NT2/D1 (cell line): Measurements from ENCODE around the gene ZFP36L1.

Experiments
- DNase-seq: peaks from one replicate; pipeline ENCODE4 v3.0.0-alpha.2; 2011; ENCODE audit warnings: low read depth, low spot score
- H3K27me3 ChIP-seq: 2 replicates; pipeline ENCODE4 v1.6.0; 2011; ENCODE audit warnings: mild to moderate bottlenecking; ENCODE audit not compliant: insufficient read length, insufficient read depth
- H3K36me3 ChIP-seq: 2 replicates; pipeline ENCODE4 v1.6.1; 2011; ENCODE audit warnings: mild to moderate bottlenecking, low read length, mixed read lengths; ENCODE audit not compliant: insufficient read depth, insufficient read length
- H3K4me1 ChIP-seq: 2 replicates; pipeline ENCODE4 v1.5.1; 2011; ENCODE audit not compliant: insufficient read depth, insufficient read length
- H3K4me3 ChIP-seq: 2 replicates; pipeline ENCODE4 v1.5.1; 2011; ENCODE audit warnings: low read depth; ENCODE audit not compliant: insufficient read length
- H3K9ac ChIP-seq: 2 replicates; pipeline ENCODE4 v1.6.0; 2011; ENCODE audit warnings: low read depth; ENCODE audit not compliant: insufficient read length
- H3K9me3 ChIP-seq: 2 replicates; pipeline ENCODE4 v1.5.1; 2011; ENCODE audit warnings: mild to moderate bottlenecking, low read length; ENCODE audit not compliant: insufficient read depth
- SUZ12 ChIP-seq: IDR thresholded peaks from 2 replicates; pipeline ENCODE4 v1.6.1; 2011; ENCODE audit not compliant: insufficient read length, insufficient read depth; ENCODE audit errors: extremely low read depth
- YY1 ChIP-seq: IDR thresholded peaks from 2 replicates; pipeline ENCODE4 v1.6.1; 2011; ENCODE audit not compliant: insufficient read length, insufficient read depth
- ZNF274 ChIP-seq: IDR thresholded peaks from 2 replicates; pipeline ENCODE4 v1.6.1; 2011; ENCODE audit warnings: mild to moderate bottlenecking, low read depth, low read length

The ZFP36L1 gene

DNA sequence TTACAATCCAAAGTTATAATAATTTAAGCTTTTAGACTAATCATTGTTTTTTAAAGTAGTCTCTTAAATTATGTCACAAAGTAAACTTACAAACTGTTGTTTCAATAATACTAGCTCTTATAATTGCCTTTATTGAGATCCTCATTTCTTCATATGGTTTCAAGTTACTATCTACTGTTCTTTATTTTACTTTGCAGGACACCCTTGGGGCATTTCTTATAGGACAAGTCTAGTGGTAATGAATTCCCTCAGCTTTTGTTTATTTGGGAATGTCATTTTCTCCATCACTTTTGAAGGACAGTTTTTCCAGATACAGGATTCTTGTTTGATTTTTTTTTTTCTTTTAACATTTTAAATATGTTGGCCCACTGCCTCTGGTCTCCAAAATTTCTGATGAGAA lies 8.1 kb upstream of the ZFP36L1 start:
- no peak for TF ChIP-seq YY1
- TF ChIP-seq SUZ12, result no peak
- TF ChIP-seq ZNF274, result no peak
- DNase-seq, result no peak
- H3K9ac ChIP-seq, result no peak overlapping the region
- peaks cover 28% of the 10 kb centered on the region for H3K9me3 ChIP-seq
- H3K4me1 ChIP-seq, result peaks cover 3% of the 10 kb centered on the region
- H3K27me3 ChIP-seq, result no peaks in the 10 kb centered on the region
- no peaks in the 10 kb centered on the region for H3K36me3 ChIP-seq
- H3K4me3 ChIP-seq, result no peak overlapping the region

DNA sequence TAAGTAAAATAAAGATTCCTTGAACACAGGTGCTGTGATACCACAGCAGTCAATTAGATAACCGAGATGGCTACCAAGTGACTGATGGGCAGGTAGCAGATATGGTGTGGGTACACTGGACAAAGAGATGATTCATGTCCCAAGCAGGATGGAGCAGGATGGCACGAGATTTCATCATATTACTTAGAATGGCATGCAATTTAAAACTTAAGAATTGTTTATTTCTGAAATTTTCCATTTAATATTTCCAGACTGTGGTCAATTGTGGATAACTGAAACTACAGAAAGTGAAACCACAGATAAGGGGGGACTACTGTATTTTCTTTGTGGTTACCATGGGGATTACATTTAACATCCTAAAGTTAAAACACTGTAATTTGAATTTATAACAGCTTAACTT lies 7.5 kb upstream of the ZFP36L1 start:
- no peak for DNase-seq
- Histone ChIP-seq H3K36me3 (no peaks in the 10 kb centered on the region), H3K27me3 (no peaks in the 10 kb centered on the region), H3K4me3 (no peak overlapping the region), H3K9me3 (peaks cover 28% of the 10 kb centered on the region), H3K9ac (no peak overlapping the region), H3K4me1 (peaks cover 3% of the 10 kb centered on the region)
- no peak for TF ChIP-seq ZNF274
- TF ChIP-seq SUZ12, result no peak
- TF ChIP-seq YY1, result no peak

- Histone ChIP-seq H3K36me3 (no peaks in the 10 kb centered on the region), H3K27me3 (no peaks in the 10 kb centered on the region), H3K9me3 (peaks cover 18% of the 10 kb centered on the region; the same call in 1 of the 2 replicates), H3K4me1 (peaks cover 3% of the 10 kb centered on the region), H3K9ac (no peak overlapping the region), H3K4me3 (no peak overlapping the region)
- no peak for DNase-seq
- TF ChIP-seq ZNF274 (no peak), SUZ12 (no peak), YY1 (no peak)
These were observed 5.8 kb upstream of the ZFP36L1 start for GRCh38 chr14:68798621-68799020.

DNA sequence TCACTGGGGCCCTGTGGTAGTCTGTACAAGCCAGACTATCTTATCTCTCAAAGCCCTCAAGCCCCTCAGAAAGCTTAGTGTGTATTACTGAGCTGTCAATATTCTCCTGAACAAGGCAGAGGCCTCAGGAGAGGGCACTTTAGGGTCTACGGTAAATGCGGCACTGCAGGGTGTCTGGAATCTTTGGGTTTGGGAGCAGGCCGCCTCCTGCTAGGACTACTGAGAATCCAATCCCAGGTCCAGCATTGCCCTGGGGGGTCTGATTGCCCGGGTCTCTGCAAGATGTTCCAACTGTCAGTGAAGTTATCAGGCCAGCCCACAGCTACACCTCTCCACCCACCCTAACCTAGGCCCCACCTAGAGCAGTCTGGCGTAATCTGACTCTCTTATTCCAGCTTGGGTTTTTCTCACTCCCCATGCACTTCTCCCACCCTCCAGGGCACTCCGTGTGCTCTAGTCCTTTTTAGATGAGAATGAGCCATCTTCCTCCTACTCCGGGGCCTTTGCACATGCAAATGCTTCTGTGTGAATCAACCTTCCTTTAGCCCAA lies 4.3 kb upstream of the ZFP36L1 start:
- peak overlapping the region; percentile 92 for H3K9ac ChIP-seq
- TF ChIP-seq YY1 (no peak), SUZ12 (no peak), ZNF274 (no peak)

DNA sequence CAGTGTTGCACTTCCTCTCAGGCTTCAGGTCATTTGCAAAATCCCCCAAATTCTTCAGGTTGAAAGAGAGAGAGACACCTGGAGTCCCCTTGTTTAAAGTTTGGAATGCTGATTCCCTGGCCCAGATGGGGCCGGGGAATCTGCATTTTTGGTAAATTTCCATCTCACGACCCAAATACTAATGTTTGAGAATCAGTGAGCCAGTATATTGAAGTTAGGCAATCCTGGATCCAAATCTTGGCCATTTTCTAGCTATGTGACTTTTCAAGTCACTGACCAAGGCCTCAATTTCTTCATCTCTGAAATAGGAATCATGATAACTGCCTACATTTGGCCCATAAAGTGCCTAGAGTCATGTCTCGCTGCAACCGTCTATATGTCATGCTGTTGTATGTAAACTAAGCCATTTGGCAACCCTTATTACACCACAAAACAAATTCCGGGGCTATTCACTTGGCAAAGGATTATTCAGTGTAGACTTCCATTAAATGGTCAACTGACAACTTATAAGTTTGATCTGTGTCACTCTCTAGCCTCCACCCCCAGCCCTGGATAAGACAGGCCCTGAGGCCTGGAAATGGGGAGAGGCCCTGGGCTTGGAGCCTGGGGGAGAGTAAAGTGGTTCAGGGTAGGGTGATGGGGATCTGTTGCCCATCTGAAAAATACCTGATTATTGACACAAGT lies 3.7 kb upstream of the ZFP36L1 start:
- no peak for TF ChIP-seq SUZ12
- TF ChIP-seq ZNF274, result no peak
- TF ChIP-seq YY1, result no peak
- peak overlapping the region; percentile 85 for H3K4me3 ChIP-seq
- DNase-seq, result no peak

More for the DNA sequence above, 4.3 kb upstream of the ZFP36L1 start:
- peaks cover 3% of the 10 kb centered on the region for H3K36me3 ChIP-seq
- H3K9me3 ChIP-seq, result peaks cover 18% of the 10 kb centered on the region; the same call in 1 of the 2 replicates
- H3K27me3 ChIP-seq, result no peaks in the 10 kb centered on the region
- DNase-seq, result peak; percentile 80
- no peak overlapping the region for H3K4me3 ChIP-seq
- H3K4me1 ChIP-seq, result peaks cover 3% of the 10 kb centered on the region

GRCh38 chr14:68795597-68796417 lies 2.9 kb upstream of the ZFP36L1 start:
- TF ChIP-seq SUZ12, result no peak
- no peak for TF ChIP-seq YY1
- TF ChIP-seq ZNF274, result no peak
- Histone ChIP-seq H3K9me3 (peaks cover 8% of the 10 kb centered on the region; the same call in 1 of the 2 replicates), H3K4me1 (peaks cover 3% of the 10 kb centered on the region), H3K9ac (peak overlapping the region; percentile 92), H3K36me3 (peaks cover 13% of the 10 kb centered on the region), H3K27me3 (no peaks in the 10 kb centered on the region), H3K4me3 (peak overlapping the region; percentile 85)
- no peak for DNase-seq

More for the DNA sequence above, 3.7 kb upstream of the ZFP36L1 start:
- Histone ChIP-seq H3K36me3 (peaks cover 5% of the 10 kb centered on the region), H3K9me3 (peaks cover 15% of the 10 kb centered on the region; the same call in 1 of the 2 replicates), H3K9ac (peak overlapping the region; percentile 92), H3K4me1 (peaks cover 3% of the 10 kb centered on the region), H3K27me3 (no peaks in the 10 kb centered on the region)
